NCI-H2081 treated with DMSO at 0.1 percent for 48 hours (cell line): ENCODE results near the gene HOXD3.
A peak's percentile ranks its signal among the peaks of the same experiment; 100 is the strongest.

Source experiments
- DNase-seq: peaks from one replicate; lab custom pipeline; 2025; lab: John Stamatoyannopoulos, UW

The HOXD3 gene

GRCh38 chr2:176149481-176149938 is 7.6 kb upstream of the HOXD3 start:
- DNase-seq, result no peak

GRCh38 chr2:176149939-176150583 is 7.0 kb upstream of the HOXD3 start:
- no peak for DNase-seq

GRCh38 chr2:176150584-176151441 is 6.3 kb upstream of the HOXD3 start:
- DNase-seq, result no peak

GRCh38 chr2:176151442-176152287 is 5.4 kb upstream of the HOXD3 start, which contains the start of gene HOXD4:
HOXD4 (plus strand) TSS chr2:176151550; CDS start chr2:176151634, 84 bp downstream.
- DNase-seq, result no peak

- DNase-seq, result no peak
These were observed 4.5 kb upstream of the HOXD3 start for GRCh38 chr2:176152350-176153181.

GRCh38 chr2:176154576-176155252 is 2.4 kb upstream of the HOXD3 start:
- no peak for DNase-seq

GRCh38 chr2:176155356-176156044 is 1.6 kb upstream of the HOXD3 start:
- DNase-seq, result no peak

GRCh38 chr2:176156301-176156806 is 753 bp upstream of the HOXD3 start:
- no peak for DNase-seq

- peak; percentile 63 for DNase-seq
These were observed 535 bp downstream of the HOXD3 start for GRCh38 chr2:176157499-176158185.

- DNase-seq, result no peak
These were observed 1.1 kb downstream of the HOXD3 start for GRCh38 chr2:176158186-176158591.

GRCh38 chr2:176158855-176159662 is 2.0 kb downstream of the HOXD3 start:
- no peak for DNase-seq

- DNase-seq, result no peak
These were observed 2.6 kb downstream of the HOXD3 start for GRCh38 chr2:176159663-176160250.

- no peak for DNase-seq
These were observed 3.3 kb downstream of the HOXD3 start for GRCh38 chr2:176160251-176160985.

- no peak for DNase-seq
These were observed 4.1 kb downstream of the HOXD3 start for GRCh38 chr2:176160986-176161824.

GRCh38 chr2:176161825-176162626 is 4.9 kb downstream of the HOXD3 start:
- no peak for DNase-seq
